HCT116 (cell line): ENCODE data around the gene SLC16A4. TPM values are rescaled to one million over a fixed set of nuclear protein-coding genes. Genes with fewer than 3 reads are reported as not detected.

ENCODE experiments used
- ATAC-seq: fragments of 200-7000 bp; cut with Tn5 transposase; 2 replicates; pipeline ENCODE4 v1.9.1; 2020; ENCODE audit warnings: mild to moderate bottlenecking, moderate library complexity
- BruUV-seq: library from RNA; stranded (reverse); fragments of 400-500 nt; replicated peaks from 2 replicates; lab custom pipeline; 2021; lab: Mats Ljungman, UMichigan
- CTCF ChIA-PET: fragments of 300-600 bp; sonication (Branson Sonifier 250); formaldehyde crosslinking; loops from one replicate; lab custom pipeline; 2021; ENCODE audit warnings: antibody characterized with exemption; lab: Charles Lee
- POLR2A ChIA-PET: fragments of 300-600, 350-600 bp; sonication (Branson Sonifier 250); formaldehyde crosslinking; loops from one replicate; lab custom pipeline; 2021; ENCODE audit warnings: antibody characterized with exemption; lab: Charles Lee
- RAD21 ChIA-PET, 2 experiments: fragments of 300-600 bp; sonication (Branson Sonifier 250); formaldehyde crosslinking; loops; one replicate each; lab custom pipeline; 2023; ENCODE audit warnings: low total read pairs in 2 of 2; ENCODE audit not compliant: uncharacterized antibody in 2 of 2, unreplicated experiment in 2 of 2, low non-redundant PET in 1 of 2; lab: Charles Lee
- DNase-seq: peaks from one replicate; pipeline ENCODE4 v3.0.0-alpha.2; 2010; ENCODE audit warnings: low read depth, low spot score
- H2AFZ ChIP-seq: fragments of 200-600 bp; shearing (Covaris generic), sonication (generic); 2 replicates; pipeline ENCODE4 v1.6.1; 2017; ENCODE audit warnings: low read depth, mixed run types, mixed read lengths, antibody characterized with exemption, low read length; ENCODE audit not compliant: poor library complexity, severe bottlenecking
- H3K27ac ChIP-seq: 2 replicates; pipeline ENCODE4 v1.5.1; 2012; ENCODE audit warnings: low read depth, low read length
- H3K27me3 ChIP-seq: fragments of 200-600 bp; sonication (generic); 2 replicates; pipeline ENCODE4 v1.6.1; 2016; ENCODE audit warnings: mixed run types, low read length, mixed read lengths; ENCODE audit not compliant: insufficient read depth
- H3K36me3 ChIP-seq, 2 experiments: fragments of 200-500 bp in 1 of 2; fragments of 200-600 bp in 1 of 2; sonication (Bioruptor generic) in 1 of 2; sonication (generic) in 1 of 2; 2 replicates each; pipeline versions ENCODE4 v1.5.1 to v1.6.1; 2014 to 2016; ENCODE audit warnings: low read length in 2 of 2, inconsistent platforms in 1 of 2, mixed read lengths in 1 of 2, mixed run types in 1 of 2; ENCODE audit not compliant: insufficient read depth in 2 of 2, control insufficient read depth in 1 of 2
- H3K4me1 ChIP-seq, 2 experiments: fragments of 200-600 bp in 1 of 2; sonication (generic) in 1 of 2; 2 replicates each; pipeline versions ENCODE4 v1.5.1 to v1.6.1; 2012 to 2017; ENCODE audit warnings: low read length in 2 of 2, inconsistent platforms in 1 of 2, mild to moderate bottlenecking in 1 of 2, mixed read lengths in 1 of 2, mixed run types in 1 of 2, moderate library complexity in 1 of 2; ENCODE audit not compliant: insufficient read depth in 2 of 2, control insufficient read depth in 1 of 2
- H3K4me2 ChIP-seq: fragments of 200-600 bp; sonication (generic); 2 replicates; pipeline ENCODE4 v1.6.1; 2017; ENCODE audit warnings: mixed run types, low read length, mixed read lengths
- H3K4me3 ChIP-seq, 2 experiments: fragments of 200-600 bp in 1 of 2; sonication (generic) in 1 of 2; replicated peaks in 1 of 2; 2 replicates each; pipeline ENCODE4 v1.5.1; 2011 to 2016; ENCODE audit warnings: low read length in 2 of 2, control low read depth in 1 of 2, low read depth in 1 of 2, mild to moderate bottlenecking in 1 of 2, mixed read lengths in 1 of 2, mixed run types in 1 of 2
- H3K79me2 ChIP-seq: fragments of 200-600 bp; sonication (generic); 2 replicates; pipeline ENCODE4 v1.6.1; 2017; ENCODE audit warnings: mild to moderate bottlenecking, mixed run types, low read length, moderate library complexity, mixed read lengths; ENCODE audit not compliant: insufficient read depth
- H3K9ac ChIP-seq: fragments of 200-600 bp; sonication (generic); 2 replicates; pipeline ENCODE4 v1.6.1; 2016; ENCODE audit warnings: low read length, mixed read lengths
- H3K9me2 ChIP-seq: fragments of 200-600 bp; sonication (generic), shearing (Covaris generic); 2 replicates; pipeline ENCODE4 v1.6.1; 2017; ENCODE audit warnings: mixed run types, mild to moderate bottlenecking, moderate library complexity; ENCODE audit not compliant: insufficient read depth
- H3K9me3 ChIP-seq, 2 experiments: fragments of 200-500 bp in 1 of 2; fragments of 200-600 bp in 1 of 2; sonication (Bioruptor generic) in 1 of 2; sonication (generic) in 1 of 2; 2 replicates each; pipeline ENCODE4 v1.6.1; 2014 to 2017; ENCODE audit warnings: low read length in 2 of 2, mixed read lengths in 2 of 2, inconsistent platforms in 1 of 2, low read depth in 1 of 2, mild to moderate bottlenecking in 1 of 2, mixed run types in 1 of 2, moderate library complexity in 1 of 2; ENCODE audit not compliant: control insufficient read depth in 1 of 2, insufficient read depth in 1 of 2
- H4K20me1 ChIP-seq: fragments of 200-600 bp; sonication (generic), shearing (Covaris generic); 2 replicates; pipeline ENCODE4 v1.6.1; 2017; ENCODE audit warnings: mixed run types, mild to moderate bottlenecking, moderate library complexity; ENCODE audit not compliant: insufficient read depth
- CBX3 ChIP-seq: IDR thresholded peaks from 2 replicates; pipeline ENCODE4 v1.6.1; 2012; ENCODE audit warnings: low read depth
- CEBPB ChIP-seq: IDR thresholded peaks from 2 replicates; pipeline ENCODE4 v1.6.1; 2012; ENCODE audit warnings: low read depth
- EGR1 ChIP-seq: IDR thresholded peaks from 2 replicates; pipeline ENCODE4 v1.6.1; 2012; ENCODE audit warnings: low read depth
- FOSL1 ChIP-seq: IDR thresholded peaks from 2 replicates; pipeline ENCODE4 v1.6.1; 2012; ENCODE audit warnings: low read depth
- JUND ChIP-seq: IDR thresholded peaks from 2 replicates; pipeline ENCODE4 v1.6.1; 2012
- MAX ChIP-seq: IDR thresholded peaks from 2 replicates; pipeline ENCODE4 v1.6.1; 2012
- POLR2A ChIP-seq: IDR thresholded peaks from 2 replicates; pipeline ENCODE4 v1.7.0; 2011; ENCODE audit warnings: borderline replicate concordance; ENCODE audit not compliant: insufficient read depth, insufficient read length; ENCODE audit errors: extremely low read depth
- POLR2AphosphoS5 ChIP-seq: IDR thresholded peaks from 2 replicates; pipeline ENCODE4 v1.6.1; 2011; ENCODE audit warnings: mild to moderate bottlenecking, low read depth, low read length, moderate library complexity
- RAD21 ChIP-seq: IDR thresholded peaks from 2 replicates; pipeline ENCODE4 v1.6.1; 2012; ENCODE audit warnings: low read depth, mild to moderate bottlenecking
- SIN3A ChIP-seq: IDR thresholded peaks from 2 replicates; pipeline ENCODE4 v1.6.1; 2012; ENCODE audit warnings: low read depth
- SP1 ChIP-seq: IDR thresholded peaks from 2 replicates; pipeline ENCODE4 v1.6.1; 2012; ENCODE audit warnings: low read depth
- SRF ChIP-seq: IDR thresholded peaks from 2 replicates; pipeline ENCODE4 v1.6.1; 2012; ENCODE audit warnings: low read depth
- ZBTB33 ChIP-seq: IDR thresholded peaks from 2 replicates; pipeline ENCODE4 v1.6.1; 2011; ENCODE audit warnings: mild to moderate bottlenecking, low read length, moderate library complexity; ENCODE audit not compliant: insufficient replicate concordance; ENCODE audit errors: extremely low read depth
- intact Hi-C: fragments of 100-400 bp; cut with micrococcal nuclease; formaldehyde crosslinking; loops from 2 replicates; pipeline ENCODE4 v1.10.0; 2022
- total RNA-seq: library from RNA; stranded (reverse); gene quantifications from one replicate; pipeline ENCODE4 v1.2.1, GENCODE V29; 2021; ENCODE audit not compliant: unreplicated experiment
- TF ChIP-seq, protein P1 (sequence below), 3 experiments: fragments of 200-600 bp in 1 of 3; sonication (generic) in 1 of 3; IDR thresholded peaks in 2 of 3; conservative IDR thresholded peaks in 1 of 3; 2 replicates each; pipeline ENCODE4 v1.5.1; 2012 to 2017; ENCODE audit warnings: low read depth in 2 of 3, low read length in 2 of 3, antibody characterized with exemption in 1 of 3, borderline replicate concordance in 1 of 3, control low read depth in 1 of 3, mild to moderate bottlenecking in 1 of 3, mixed read lengths in 1 of 3, mixed run types in 1 of 3, moderate library complexity in 1 of 3; ENCODE audit not compliant: insufficient read depth in 1 of 3

Gene SLC16A4
- total RNA-seq, 1 experiment from 2014 or later = 0.20 TPM

DNA sequence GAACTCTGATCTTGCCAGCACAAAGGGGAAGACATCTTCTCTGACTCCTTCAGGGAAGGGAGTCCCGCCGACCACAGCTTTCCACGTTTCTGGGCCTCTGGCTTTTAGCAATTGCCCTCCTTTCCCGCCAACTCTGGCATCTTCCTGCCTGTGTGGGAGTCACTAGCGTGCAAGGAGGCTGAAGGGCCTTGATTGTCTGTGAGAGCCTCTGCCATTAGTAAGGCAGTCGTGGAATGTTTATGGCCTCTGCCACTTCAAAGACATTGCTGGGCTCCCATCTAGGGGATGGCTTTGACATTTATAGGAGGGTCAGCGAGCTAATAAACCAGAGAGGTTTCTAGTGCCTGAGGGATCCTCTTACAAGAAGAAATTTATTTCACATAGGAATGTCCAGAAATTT, 45.8 kb upstream of the SLC16A4 start:
- no peak overlapping the region for H3K4me3 ChIP-seq
- H3K9me2 ChIP-seq = no peaks in the 10 kb centered on the region
- H3K9me3 ChIP-seq = no peaks in the 10 kb centered on the region
- no TSS peak for BruUV-seq
- no peaks in the 10 kb centered on the region for H4K20me1 ChIP-seq
- POLR2A ChIA-PET = no interaction called here
- peak; percentile 42; the same call in 1 of the 2 replicates for ATAC-seq
- H3K4me2 ChIP-seq = peak overlapping the region; percentile 55
- CTCF ChIA-PET = interaction anchor here (2.2 kb wide), 1 partner anchor 23 kb away, joined by 7 read pairs; no protein-coding TSS in a partner anchor
- TF ChIP-seq ZBTB33 = no peak
- TF ChIP-seq, protein P1, sequence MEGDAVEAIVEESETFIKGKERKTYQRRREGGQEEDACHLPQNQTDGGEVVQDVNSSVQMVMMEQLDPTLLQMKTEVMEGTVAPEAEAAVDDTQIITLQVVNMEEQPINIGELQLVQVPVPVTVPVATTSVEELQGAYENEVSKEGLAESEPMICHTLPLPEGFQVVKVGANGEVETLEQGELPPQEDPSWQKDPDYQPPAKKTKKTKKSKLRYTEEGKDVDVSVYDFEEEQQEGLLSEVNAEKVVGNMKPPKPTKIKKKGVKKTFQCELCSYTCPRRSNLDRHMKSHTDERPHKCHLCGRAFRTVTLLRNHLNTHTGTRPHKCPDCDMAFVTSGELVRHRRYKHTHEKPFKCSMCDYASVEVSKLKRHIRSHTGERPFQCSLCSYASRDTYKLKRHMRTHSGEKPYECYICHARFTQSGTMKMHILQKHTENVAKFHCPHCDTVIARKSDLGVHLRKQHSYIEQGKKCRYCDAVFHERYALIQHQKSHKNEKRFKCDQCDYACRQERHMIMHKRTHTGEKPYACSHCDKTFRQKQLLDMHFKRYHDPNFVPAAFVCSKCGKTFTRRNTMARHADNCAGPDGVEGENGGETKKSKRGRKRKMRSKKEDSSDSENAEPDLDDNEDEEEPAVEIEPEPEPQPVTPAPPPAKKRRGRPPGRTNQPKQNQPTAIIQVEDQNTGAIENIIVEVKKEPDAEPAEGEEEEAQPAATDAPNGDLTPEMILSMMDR (IDR thresholded peaks at IDR 0.05 in 2 of 3, conservative IDR thresholded peaks at IDR 0.05 in 1 of 3; ENCODE audit: borderline replicate concordance in 1 of 3, insufficient read depth in 1 of 3, low read depth in 2 of 3, low read length in 2 of 3) = no peak
- TF ChIP-seq CBX3 = no peak
- TF ChIP-seq SRF = no peak
- TF ChIP-seq SP1 = no peak
- TF ChIP-seq MAX = no peak
- TF ChIP-seq SIN3A = no peak
- no peak for TF ChIP-seq POLR2AphosphoS5
- TF ChIP-seq JUND = no peak
- TF ChIP-seq FOSL1 = no peak
- no peak for TF ChIP-seq RAD21
- no peak for TF ChIP-seq POLR2A
- no peak for TF ChIP-seq CEBPB
- TF ChIP-seq EGR1 = no peak
- H3K27me3 ChIP-seq = no peaks in the 10 kb centered on the region
- no peak overlapping the region for H3K27ac ChIP-seq
- H3K4me1 ChIP-seq = peaks cover 24 to 39% of the 10 kb centered on the region in 2 experiments
- no peak overlapping the region for H3K9ac ChIP-seq
- H2AFZ ChIP-seq = peak overlapping the region; percentile 78
- H3K79me2 ChIP-seq = no peaks in the 10 kb centered on the region
- DNase-seq = no peak
- intact Hi-C loops = no loop called here
- no peaks in the 10 kb centered on the region for H3K36me3 ChIP-seq
- RAD21 ChIA-PET = no interaction called here
